K562 (cell line): ENCODE data around the gene FZD1. TPM values are rescaled to one million over a fixed set of nuclear protein-coding genes. Genes with fewer than 3 reads are reported as not detected.

ENCODE experiments used
- BMI1 ChIP-seq: fragments of 150-350 bp; IDR thresholded peaks from 2 replicates; pipeline ENCODE4 v1.6.1; 2014; ENCODE audit warnings: low read length
- CBX1 ChIP-seq: sonication (generic); IDR thresholded peaks from 2 replicates; pipeline ENCODE4 v1.6.1; 2016; ENCODE audit warnings: antibody characterized with exemption, low read depth, mild to moderate bottlenecking
- HNRNPUL1 ChIP-seq: fragments of 200-400 bp; formaldehyde crosslinking; IDR thresholded peaks from 2 replicates; pipeline ENCODE4 v1.6.1; 2017; ENCODE audit warnings: low read length
- JUN ChIP-seq, 2 experiments: sonication (generic) in 1 of 2; formaldehyde crosslinking in 1 of 2; IDR thresholded peaks; 2 replicates each; pipeline versions ENCODE4 v1.6.1 to v1.8.0; 2012 to 2022; ENCODE audit warnings: borderline replicate concordance in 2 of 2, mild to moderate bottlenecking in 2 of 2, improper control_type of control experiment in 1 of 2, low read depth in 1 of 2, low read length in 1 of 2, missing genetic modification reagents in 1 of 2
- KDM2B ChIP-seq: fragments of 250-450 bp; sonication (Bioruptor Pico); IDR thresholded peaks from 2 replicates; pipeline ENCODE4 v1.8.0; 2021; ENCODE audit warnings: mild to moderate bottlenecking, moderate library complexity
- LEF1 ChIP-seq: fragments of 450-650 bp; IDR thresholded peaks from 2 replicates; pipeline ENCODE4 v1.6.1; 2016; ENCODE audit warnings: mild to moderate bottlenecking
- MAFG ChIP-seq: fragments of 450-650 bp; conservative IDR thresholded peaks from 2 replicates; pipeline ENCODE4 v1.6.1; 2016; ENCODE audit warnings: missing genetic modification characterization, missing compliant biosample characterization
- SOX6 ChIP-seq: fragments of 450-650 bp; IDR thresholded peaks from 2 replicates; pipeline ENCODE4 v1.6.1; 2014; ENCODE audit warnings: mild to moderate bottlenecking
- ZBTB17 ChIP-seq: fragments of 450-650 bp; formaldehyde crosslinking; IDR thresholded peaks from 2 replicates; pipeline ENCODE4 v1.4.0; 2020; ENCODE audit warnings: mild to moderate bottlenecking
- ZC3H4 ChIP-seq: sonication (generic); formaldehyde crosslinking; IDR thresholded peaks from 2 replicates; pipeline ENCODE4 v1.9.0; 2021; ENCODE audit warnings: missing genetic modification reagents, borderline replicate concordance
- ZNF175 ChIP-seq: fragments of 200-800 bp; sonication (Bioruptor generic); IDR thresholded peaks from 2 replicates; pipeline ENCODE4 v1.6.1; 2016; ENCODE audit warnings: low read depth, mild to moderate bottlenecking, missing genetic modification characterization, missing compliant biosample characterization
- ZNF239 ChIP-seq: fragments of 250-450 bp; sonication (Bioruptor Pico); IDR thresholded peaks from 2 replicates; pipeline ENCODE4 v1.4.0; 2020; ENCODE audit warnings: mild to moderate bottlenecking
- ZNF354B ChIP-seq: fragments of 250-450 bp; sonication (Bioruptor Pico); IDR thresholded peaks from 2 replicates; pipeline ENCODE4 v1.4.0; 2020
- polyA plus RNA-seq, 8 experiments: library from polyadenylated mRNA; depleted of rRNA in 4 of 8; stranded (reverse) in 5 of 8; unstranded in 3 of 8; fragments of >200 nt; fragmentation: Nextera tagmentation in 2 of 8; fragmentation: Illumina TruSeq in 1 of 8; extraction: Ambion mirVana in 2 of 8; extraction: Trizol in 1 of 8; gene quantifications; 2 replicates each; pipeline versions ENCODE4 v1.2.1 to v1.2.3, GENCODE V29; 2011 to 2014; ENCODE audit warnings: inconsistent platforms in 1 of 8, missing spikeins in 1 of 8
- total RNA-seq, 7 experiments: library from RNA; depleted of rRNA in 6 of 7; stranded (reverse); fragments of >200 nt in 6 of 7; fragmentation: Illumina TruSeq in 2 of 7; extraction: Trizol in 2 of 7; gene quantifications; 2 replicates each; pipeline versions ENCODE4 v1.2.1 to v1.2.3, GENCODE V29; 2011 to 2021; ENCODE audit warnings: low replicate concordance in 1 of 7
- TF ChIP-seq, protein P1 (sequence below): sonication (generic); formaldehyde crosslinking; IDR thresholded peaks from 2 replicates; pipeline ENCODE4 v1.8.1; 2023; ENCODE audit warnings: mild to moderate bottlenecking, missing genetic modification reagents
- TF ChIP-seq, protein P2 (sequence below): fragments of 450-650 bp; IDR thresholded peaks from 2 replicates; pipeline ENCODE4 v1.6.1; 2018; ENCODE audit warnings: mild to moderate bottlenecking, low read depth; ENCODE audit not compliant: partially characterized antibody
- TF ChIP-seq, protein P3 (sequence below): sonication (generic); formaldehyde crosslinking; IDR thresholded peaks from 2 replicates; pipeline ENCODE4 v1.8.1; 2023; ENCODE audit warnings: missing genetic modification reagents, mild to moderate bottlenecking, borderline replicate concordance
- TF ChIP-seq, protein P4 (sequence below): sonication (generic); formaldehyde crosslinking; IDR thresholded peaks from 2 replicates; pipeline ENCODE4 v1.5.0; 2020; ENCODE audit warnings: missing genetic modification reagents

The FZD1 gene
- total and polyA plus RNA-seq, 9 of the 15 experiments (the other 6 are each of a cell fraction or from before 2014, with no cell fraction given): 0.25 to 5.1 (median 1.8) TPM

DNA sequence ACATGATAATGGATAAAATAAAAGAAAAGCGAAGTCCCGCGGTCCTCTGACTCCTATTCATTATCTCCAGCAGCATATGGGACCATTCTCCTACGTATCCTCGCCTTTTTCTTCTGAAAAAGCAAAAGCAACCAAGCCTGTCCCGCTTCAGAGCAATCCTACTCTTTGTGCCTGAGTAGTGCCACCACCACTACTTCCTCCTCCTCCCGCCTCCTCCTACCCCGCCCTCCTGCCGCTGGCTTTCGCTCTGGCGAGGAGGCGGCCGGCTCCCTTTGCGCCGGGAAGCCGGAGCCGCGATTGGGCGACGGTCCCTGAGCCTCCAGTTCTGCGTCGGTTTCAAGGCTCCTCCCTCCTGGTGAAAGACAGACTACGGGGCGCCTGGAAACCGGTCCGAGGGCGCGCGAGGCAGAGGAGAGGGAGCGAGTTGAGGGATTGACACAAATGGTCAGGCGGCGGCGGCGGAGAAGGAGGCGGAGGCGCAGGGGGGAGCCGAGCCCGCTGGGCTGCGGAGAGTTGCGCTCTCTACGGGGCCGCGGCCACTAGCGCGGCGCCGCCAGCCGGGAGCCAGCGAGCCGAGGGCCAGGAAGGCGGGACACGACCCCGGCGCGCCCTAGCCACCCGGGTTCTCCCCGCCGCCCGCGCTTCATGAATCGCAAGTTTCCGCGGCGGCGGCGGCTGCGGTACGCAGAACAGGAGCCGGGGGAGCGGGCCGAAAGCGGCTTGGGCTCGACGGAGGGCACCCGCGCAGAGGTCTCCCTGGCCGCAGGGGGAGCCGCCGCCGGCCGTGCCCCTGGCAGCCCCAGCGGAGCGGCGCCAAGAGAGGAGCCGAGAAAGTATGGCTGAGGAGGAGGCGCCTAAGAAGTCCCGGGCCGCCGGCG, at the start of gene FZD1 (continued):
- TF ChIP-seq, protein P1, sequence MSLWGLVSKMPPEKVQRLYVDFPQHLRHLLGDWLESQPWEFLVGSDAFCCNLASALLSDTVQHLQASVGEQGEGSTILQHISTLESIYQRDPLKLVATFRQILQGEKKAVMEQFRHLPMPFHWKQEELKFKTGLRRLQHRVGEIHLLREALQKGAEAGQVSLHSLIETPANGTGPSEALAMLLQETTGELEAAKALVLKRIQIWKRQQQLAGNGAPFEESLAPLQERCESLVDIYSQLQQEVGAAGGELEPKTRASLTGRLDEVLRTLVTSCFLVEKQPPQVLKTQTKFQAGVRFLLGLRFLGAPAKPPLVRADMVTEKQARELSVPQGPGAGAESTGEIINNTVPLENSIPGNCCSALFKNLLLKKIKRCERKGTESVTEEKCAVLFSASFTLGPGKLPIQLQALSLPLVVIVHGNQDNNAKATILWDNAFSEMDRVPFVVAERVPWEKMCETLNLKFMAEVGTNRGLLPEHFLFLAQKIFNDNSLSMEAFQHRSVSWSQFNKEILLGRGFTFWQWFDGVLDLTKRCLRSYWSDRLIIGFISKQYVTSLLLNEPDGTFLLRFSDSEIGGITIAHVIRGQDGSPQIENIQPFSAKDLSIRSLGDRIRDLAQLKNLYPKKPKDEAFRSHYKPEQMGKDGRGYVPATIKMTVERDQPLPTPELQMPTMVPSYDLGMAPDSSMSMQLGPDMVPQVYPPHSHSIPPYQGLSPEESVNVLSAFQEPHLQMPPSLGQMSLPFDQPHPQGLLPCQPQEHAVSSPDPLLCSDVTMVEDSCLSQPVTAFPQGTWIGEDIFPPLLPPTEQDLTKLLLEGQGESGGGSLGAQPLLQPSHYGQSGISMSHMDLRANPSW (CRISPR knock-in tag): no peak
- TF ChIP-seq ZBTB17 (CRISPR knock-in tag) (0 out of 2 replicates have a peak, but pooled peaks have one; percentile 65), BMI1 (no peak), LEF1 (peak; percentile 73), MAFG (no peak), ZNF239 (CRISPR knock-in tag) (peak; percentile 45), ZNF175 (peak; percentile 25; the same call in 1 of the 2 replicates), CBX1 (peak; percentile 82; the same call in 1 of the 2 replicates), KDM2B (peak; percentile 83), ZC3H4 (no peak), JUN (IDR thresholded peaks at IDR 0.05; ENCODE audit: borderline replicate concordance, low read depth, low read length) (peak; percentile 49), JUN (CRISPR knock-in tag; IDR thresholded peaks at IDR 0.05; ENCODE audit: borderline replicate concordance) (no peak), ZNF354B (no peak), SOX6 (peak; percentile 91), HNRNPUL1 (no peak)
- TF ChIP-seq, protein P2, sequence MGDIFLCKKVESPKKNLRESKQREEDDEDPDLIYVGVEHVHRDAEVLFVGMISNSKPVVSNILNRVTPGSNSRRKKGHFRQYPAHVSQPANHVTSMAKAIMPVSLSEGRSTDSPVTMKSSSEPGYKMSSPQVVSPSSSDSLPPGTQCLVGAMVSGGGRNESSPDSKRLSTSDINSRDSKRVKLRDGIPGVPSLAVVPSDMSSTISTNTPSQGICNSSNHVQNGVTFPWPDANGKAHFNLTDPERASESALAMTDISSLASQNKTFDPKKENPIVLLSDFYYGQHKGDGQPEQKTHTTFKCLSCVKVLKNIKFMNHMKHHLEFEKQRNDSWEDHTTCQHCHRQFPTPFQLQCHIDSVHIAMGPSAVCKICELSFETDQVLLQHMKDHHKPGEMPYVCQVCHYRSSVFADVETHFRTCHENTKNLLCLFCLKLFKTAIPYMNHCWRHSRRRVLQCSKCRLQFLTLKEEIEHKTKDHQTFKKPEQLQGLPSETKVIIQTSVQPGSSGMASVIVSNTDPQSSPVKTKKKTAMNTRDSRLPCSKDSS: no peak
- TF ChIP-seq, protein P3, sequence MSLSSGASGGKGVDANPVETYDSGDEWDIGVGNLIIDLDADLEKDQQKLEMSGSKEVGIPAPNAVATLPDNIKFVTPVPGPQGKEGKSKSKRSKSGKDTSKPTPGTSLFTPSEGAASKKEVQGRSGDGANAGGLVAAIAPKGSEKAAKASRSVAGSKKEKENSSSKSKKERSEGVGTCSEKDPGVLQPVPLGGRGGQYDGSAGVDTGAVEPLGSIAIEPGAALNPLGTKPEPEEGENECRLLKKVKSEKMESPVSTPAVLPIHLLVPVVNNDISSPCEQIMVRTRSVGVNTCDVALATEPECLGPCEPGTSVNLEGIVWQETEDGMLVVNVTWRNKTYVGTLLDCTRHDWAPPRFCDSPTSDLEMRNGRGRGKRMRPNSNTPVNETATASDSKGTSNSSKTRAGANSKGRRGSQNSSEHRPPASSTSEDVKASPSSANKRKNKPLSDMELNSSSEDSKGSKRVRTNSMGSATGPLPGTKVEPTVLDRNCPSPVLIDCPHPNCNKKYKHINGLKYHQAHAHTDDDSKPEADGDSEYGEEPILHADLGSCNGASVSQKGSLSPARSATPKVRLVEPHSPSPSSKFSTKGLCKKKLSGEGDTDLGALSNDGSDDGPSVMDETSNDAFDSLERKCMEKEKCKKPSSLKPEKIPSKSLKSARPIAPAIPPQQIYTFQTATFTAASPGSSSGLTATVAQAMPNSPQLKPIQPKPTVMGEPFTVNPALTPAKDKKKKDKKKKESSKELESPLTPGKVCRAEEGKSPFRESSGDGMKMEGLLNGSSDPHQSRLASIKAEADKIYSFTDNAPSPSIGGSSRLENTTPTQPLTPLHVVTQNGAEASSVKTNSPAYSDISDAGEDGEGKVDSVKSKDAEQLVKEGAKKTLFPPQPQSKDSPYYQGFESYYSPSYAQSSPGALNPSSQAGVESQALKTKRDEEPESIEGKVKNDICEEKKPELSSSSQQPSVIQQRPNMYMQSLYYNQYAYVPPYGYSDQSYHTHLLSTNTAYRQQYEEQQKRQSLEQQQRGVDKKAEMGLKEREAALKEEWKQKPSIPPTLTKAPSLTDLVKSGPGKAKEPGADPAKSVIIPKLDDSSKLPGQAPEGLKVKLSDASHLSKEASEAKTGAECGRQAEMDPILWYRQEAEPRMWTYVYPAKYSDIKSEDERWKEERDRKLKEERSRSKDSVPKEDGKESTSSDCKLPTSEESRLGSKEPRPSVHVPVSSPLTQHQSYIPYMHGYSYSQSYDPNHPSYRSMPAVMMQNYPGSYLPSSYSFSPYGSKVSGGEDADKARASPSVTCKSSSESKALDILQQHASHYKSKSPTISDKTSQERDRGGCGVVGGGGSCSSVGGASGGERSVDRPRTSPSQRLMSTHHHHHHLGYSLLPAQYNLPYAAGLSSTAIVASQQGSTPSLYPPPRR: no peak
- TF ChIP-seq, protein P4, sequence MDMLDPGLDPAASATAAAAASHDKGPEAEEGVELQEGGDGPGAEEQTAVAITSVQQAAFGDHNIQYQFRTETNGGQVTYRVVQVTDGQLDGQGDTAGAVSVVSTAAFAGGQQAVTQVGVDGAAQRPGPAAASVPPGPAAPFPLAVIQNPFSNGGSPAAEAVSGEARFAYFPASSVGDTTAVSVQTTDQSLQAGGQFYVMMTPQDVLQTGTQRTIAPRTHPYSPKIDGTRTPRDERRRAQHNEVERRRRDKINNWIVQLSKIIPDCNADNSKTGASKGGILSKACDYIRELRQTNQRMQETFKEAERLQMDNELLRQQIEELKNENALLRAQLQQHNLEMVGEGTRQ: no peak
